ENCODE measurements around the gene MS4A4A.
A peak's percentile ranks its signal among the peaks of the same experiment; 100 is the strongest.

The MS4A4A gene

DNA sequence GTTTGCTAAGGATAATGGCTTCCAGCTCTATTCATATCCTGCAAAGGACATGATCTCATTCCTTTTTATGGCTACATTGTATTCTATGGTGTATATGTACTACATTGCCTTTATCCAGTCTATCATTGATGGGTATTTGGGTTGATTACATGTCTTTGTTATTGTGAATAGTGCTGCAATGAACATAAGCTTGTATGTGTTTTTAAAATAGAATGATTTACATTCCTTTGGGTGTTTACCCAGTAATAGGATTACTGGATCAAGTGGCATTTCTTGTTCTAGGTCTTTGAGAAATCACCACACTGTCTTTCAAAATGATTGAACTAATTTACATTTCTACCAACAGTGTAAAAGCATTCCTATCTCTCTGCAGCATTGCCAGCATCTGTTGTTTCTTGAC is 40.6 kb downstream of the MS4A4A start:
- Histone ChIP-seq H3K36me3 (no peaks in the 10 kb centered on the region), H3K4me3 (ENCODE audit: low read depth, low read length) (no peak overlapping the region), H3K9me3 (no peaks in the 10 kb centered on the region), H3K4me1 (no peaks in the 10 kb centered on the region), H3K27me3 (no peaks in the 10 kb centered on the region)
- TF ChIP-seq, protein P1, sequence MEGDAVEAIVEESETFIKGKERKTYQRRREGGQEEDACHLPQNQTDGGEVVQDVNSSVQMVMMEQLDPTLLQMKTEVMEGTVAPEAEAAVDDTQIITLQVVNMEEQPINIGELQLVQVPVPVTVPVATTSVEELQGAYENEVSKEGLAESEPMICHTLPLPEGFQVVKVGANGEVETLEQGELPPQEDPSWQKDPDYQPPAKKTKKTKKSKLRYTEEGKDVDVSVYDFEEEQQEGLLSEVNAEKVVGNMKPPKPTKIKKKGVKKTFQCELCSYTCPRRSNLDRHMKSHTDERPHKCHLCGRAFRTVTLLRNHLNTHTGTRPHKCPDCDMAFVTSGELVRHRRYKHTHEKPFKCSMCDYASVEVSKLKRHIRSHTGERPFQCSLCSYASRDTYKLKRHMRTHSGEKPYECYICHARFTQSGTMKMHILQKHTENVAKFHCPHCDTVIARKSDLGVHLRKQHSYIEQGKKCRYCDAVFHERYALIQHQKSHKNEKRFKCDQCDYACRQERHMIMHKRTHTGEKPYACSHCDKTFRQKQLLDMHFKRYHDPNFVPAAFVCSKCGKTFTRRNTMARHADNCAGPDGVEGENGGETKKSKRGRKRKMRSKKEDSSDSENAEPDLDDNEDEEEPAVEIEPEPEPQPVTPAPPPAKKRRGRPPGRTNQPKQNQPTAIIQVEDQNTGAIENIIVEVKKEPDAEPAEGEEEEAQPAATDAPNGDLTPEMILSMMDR (IDR thresholded peaks at IDR 0.05; ENCODE audit: low read depth, low read length) = no peak
- no peak for DNase-seq

DNA sequence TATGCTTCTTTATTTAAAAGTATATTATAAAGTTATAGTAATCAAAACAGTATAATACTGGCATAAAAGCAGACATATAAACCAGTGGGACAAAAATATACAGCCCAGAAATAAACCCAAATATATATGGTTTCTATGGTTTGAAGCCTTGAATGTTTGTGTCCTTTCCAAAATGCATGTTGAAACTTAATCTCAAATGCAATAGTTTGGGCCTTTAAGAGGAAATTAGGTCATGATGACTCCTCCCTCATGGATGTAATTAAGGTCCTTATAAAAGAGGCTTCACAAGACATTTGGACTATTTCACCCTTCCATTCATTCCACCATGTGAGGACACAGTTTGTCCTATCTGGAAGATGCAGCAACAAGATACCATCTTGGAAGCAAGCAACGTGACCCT is 46.5 kb downstream of the MS4A4A start, which contains the start of gene MS4A6E:
TSS of gene MS4A6E (plus strand) at position 301 of the 400 bp plus-strand sequence. CDS start 7,641 bp downstream, outside the sequence.
- H3K27me3 ChIP-seq = no peaks in the 10 kb centered on the region
- no peaks in the 10 kb centered on the region for H3K36me3 ChIP-seq
- TF ChIP-seq, protein P1 (IDR thresholded peaks at IDR 0.05; ENCODE audit: low read depth, low read length) = no peak

DNA sequence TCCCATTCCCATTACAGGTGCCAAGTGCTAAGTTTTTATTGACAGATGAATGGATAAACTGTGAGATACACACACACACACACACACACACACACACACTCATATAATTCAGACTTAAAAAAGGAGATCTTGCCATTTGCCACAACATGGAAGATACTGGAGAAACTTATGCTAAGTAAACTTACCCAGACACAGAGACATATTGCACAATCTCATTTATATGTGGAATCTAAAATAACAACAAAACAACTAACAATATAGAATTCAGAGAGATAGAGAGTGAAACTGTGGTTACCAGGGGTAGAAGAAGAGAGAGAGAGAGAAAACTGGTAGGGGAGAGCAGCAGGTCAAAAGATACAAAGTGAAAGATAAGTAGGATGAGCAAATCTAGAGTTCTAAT is 48.0 kb downstream of the MS4A4A start:
- DNase-seq = no peak
- Histone ChIP-seq H3K36me3 (no peaks in the 10 kb centered on the region), H3K9me3 (no peaks in the 10 kb centered on the region), H3K4me3 (ENCODE audit: low read depth, low read length) (no peak overlapping the region), H3K4me1 (no peaks in the 10 kb centered on the region), H3K27me3 (no peaks in the 10 kb centered on the region)
- TF ChIP-seq, protein P1 (IDR thresholded peaks at IDR 0.05; ENCODE audit: low read depth, low read length) = no peak

More for the DNA sequence above, 46.5 kb downstream of the MS4A4A start, which contains the start of gene MS4A6E:
- Histone ChIP-seq H3K4me1 (no peaks in the 10 kb centered on the region), H3K9me3 (no peaks in the 10 kb centered on the region), H3K4me3 (ENCODE audit: low read depth, low read length) (no peak within 1 kb of the TSS)
- DNase-seq = no peak

DNA sequence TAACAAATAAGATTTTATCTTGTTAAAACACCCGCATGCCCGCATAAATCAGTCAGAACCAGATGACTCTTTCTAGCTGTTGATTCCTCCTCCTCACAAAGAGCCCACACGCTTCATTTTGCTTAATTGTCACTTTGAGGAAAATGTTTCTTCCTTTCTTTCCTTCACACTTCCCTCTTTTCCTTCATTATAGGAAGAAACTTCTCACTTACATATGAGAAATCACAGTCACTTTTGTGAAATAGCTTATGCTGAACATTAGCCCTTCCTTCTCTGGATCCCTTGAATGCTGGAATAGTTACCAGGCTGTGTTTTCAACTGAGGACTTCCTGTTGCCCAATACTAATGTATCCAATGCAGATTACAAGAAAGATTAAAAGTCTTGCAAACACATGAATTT is 52.4 kb downstream of the MS4A4A start:
- DNase-seq = no peak
- no peaks in the 10 kb centered on the region for H3K36me3 ChIP-seq
- TF ChIP-seq, protein P1 (IDR thresholded peaks at IDR 0.05; ENCODE audit: low read depth, low read length) = no peak
- H3K4me3 ChIP-seq (ENCODE audit: low read depth, low read length) = no peak overlapping the region
- H3K4me1 ChIP-seq = no peaks in the 10 kb centered on the region
- H3K27me3 ChIP-seq = no peaks in the 10 kb centered on the region
- no peaks in the 10 kb centered on the region for H3K9me3 ChIP-seq

DNA sequence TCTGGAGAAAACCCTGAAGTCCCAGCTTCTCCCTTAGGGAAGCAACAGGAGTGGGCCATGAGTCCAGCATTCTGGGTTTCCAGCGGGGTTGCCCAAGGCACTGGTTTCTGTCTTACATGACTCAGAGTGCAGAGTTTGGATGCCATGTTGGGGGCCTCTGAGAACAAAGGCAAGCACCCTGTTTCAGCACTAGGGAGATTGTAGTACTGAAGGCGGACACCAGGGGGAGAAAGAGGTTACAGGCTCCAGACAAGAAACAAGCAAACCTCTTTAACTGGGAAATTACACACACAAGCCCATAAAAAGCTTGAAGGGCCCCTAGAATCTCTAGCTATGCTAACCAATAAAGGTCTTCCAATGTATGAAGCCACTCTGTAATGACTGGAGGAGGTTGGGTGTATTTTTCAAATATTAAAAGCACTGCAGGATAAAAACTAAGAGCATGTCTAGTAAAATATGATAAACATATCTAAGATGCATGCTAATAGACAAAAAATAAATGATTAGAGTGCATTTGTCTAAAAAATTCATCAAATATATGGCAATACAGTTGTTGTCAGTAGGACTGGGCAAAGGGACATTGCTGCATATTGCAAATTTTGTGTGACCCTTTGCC is 53.6 kb downstream of the MS4A4A start:
- Histone ChIP-seq H3K27me3 (no peaks in the 10 kb centered on the region), H3K4me3 (ENCODE audit: low read depth, low read length) (no peak overlapping the region), H3K36me3 (no peaks in the 10 kb centered on the region), H3K4me1 (no peaks in the 10 kb centered on the region), H3K9me3 (no peaks in the 10 kb centered on the region)
- DNase-seq = peak; percentile 39
- TF ChIP-seq, protein P1 (IDR thresholded peaks at IDR 0.05; ENCODE audit: low read depth, low read length) = peak; percentile 62

DNA sequence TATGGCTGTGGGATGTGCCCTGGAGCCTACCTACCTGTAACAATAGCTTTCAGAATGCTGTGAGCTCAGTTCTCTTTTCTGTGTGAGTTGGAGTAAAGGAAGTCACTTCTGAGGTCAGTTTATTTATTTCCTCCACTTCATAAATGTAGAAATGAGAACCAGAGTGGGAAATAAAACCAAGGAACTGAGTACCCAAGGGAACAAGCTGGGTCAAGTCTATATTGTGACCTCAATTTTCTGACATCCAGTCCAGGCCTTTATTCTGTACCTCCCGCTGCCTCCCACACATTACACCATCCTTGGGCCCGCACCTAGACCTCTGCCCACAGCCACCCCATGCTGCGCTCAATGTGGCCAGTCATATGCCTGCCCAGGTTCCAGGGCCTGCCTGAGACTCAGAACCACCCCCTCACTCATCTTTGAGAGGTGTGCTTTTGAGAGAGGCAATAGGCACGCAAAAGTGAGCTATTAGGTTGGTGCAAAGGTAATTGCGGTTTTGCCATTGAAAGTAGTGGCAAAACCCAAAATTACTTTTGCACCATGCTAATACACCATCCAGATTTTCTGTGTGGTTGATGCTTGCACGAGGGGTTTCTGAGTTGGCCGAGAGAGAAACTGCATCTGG is 56.4 kb downstream of the MS4A4A start:
- Histone ChIP-seq H3K4me3 (ENCODE audit: low read depth, low read length) (no peak overlapping the region), H3K27me3 (no peaks in the 10 kb centered on the region), H3K36me3 (no peaks in the 10 kb centered on the region), H3K4me1 (no peaks in the 10 kb centered on the region), H3K9me3 (no peaks in the 10 kb centered on the region)
- TF ChIP-seq, protein P1 (IDR thresholded peaks at IDR 0.05; ENCODE audit: low read depth, low read length) = no peak
- no peak for DNase-seq

All from BE2C (cell line).